ENCODE results near the gene ELMO2. TPM values are rescaled to one million over a fixed set of nuclear protein-coding genes. Genes with fewer than 3 reads are reported as not detected.

ELMO2 gene
- total RNA-seq, 1 donor from 2014 or later: 57.0 TPM

- Histone ChIP-seq H3K9me3 (no peaks in the 10 kb centered on the region), H3K27ac (no peak overlapping the region), H3K4me1 (no peaks in the 10 kb centered on the region), H3K4me3 (no peak overlapping the region), H3K36me3 (no peaks in the 10 kb centered on the region), H3K27me3 (peaks cover 41% of the 10 kb centered on the region)
- ATAC-seq (no peak), DNase-seq (no peak)
- intact Hi-C loops (cut with DNase I): no loop called here
- no peak for TF ChIP-seq CTCF (IDR thresholded peaks at IDR 0.05)
These were observed 17.6 kb upstream of the ELMO2 start for GRCh38 chr20:46423882-46424482.

GRCh38 chr20:46423342-46423741, 16.9 kb upstream of the ELMO2 start:
- H3K27ac ChIP-seq: no peak overlapping the region
- ATAC-seq: no peak
- DNase-seq: no peak
- H3K36me3 ChIP-seq: no peaks in the 10 kb centered on the region
- intact Hi-C loops (cut with DNase I): no loop called here
- H3K4me3 ChIP-seq: no peak overlapping the region
- H3K4me1 ChIP-seq: no peaks in the 10 kb centered on the region
- H3K27me3 ChIP-seq: peaks cover 35% of the 10 kb centered on the region
- TF ChIP-seq CTCF (IDR thresholded peaks at IDR 0.05): no peak
- H3K9me3 ChIP-seq: no peaks in the 10 kb centered on the region

GRCh38 chr20:46420878-46421277, 14.5 kb upstream of the ELMO2 start:
- peaks cover 17% of the 10 kb centered on the region for H3K27me3 ChIP-seq
- H3K27ac ChIP-seq: no peak overlapping the region
- no peaks in the 10 kb centered on the region for H3K9me3 ChIP-seq
- TF ChIP-seq CTCF (IDR thresholded peaks at IDR 0.05): no peak
- DNase-seq (no peak), ATAC-seq (no peak)
- intact Hi-C loops (cut with DNase I): no loop called here
- H3K4me1 ChIP-seq: no peaks in the 10 kb centered on the region
- H3K4me3 ChIP-seq: no peak overlapping the region
- H3K36me3 ChIP-seq: no peaks in the 10 kb centered on the region

GRCh38 chr20:46419882-46420281, 13.5 kb upstream of the ELMO2 start:
- Histone ChIP-seq H3K4me1 (no peaks in the 10 kb centered on the region), H3K27me3 (peaks cover 10% of the 10 kb centered on the region), H3K4me3 (no peak overlapping the region), H3K27ac (no peak overlapping the region), H3K9me3 (no peaks in the 10 kb centered on the region), H3K36me3 (no peaks in the 10 kb centered on the region)
- ATAC-seq (no peak), DNase-seq (no peak)
- intact Hi-C loops (cut with DNase I): no loop called here
- TF ChIP-seq CTCF (IDR thresholded peaks at IDR 0.05): no peak

GRCh38 chr20:46416839-46417238, 10.4 kb upstream of the ELMO2 start:
- H3K9me3 ChIP-seq: no peaks in the 10 kb centered on the region
- DNase-seq (no peak), ATAC-seq (no peak)
- H3K27me3 ChIP-seq: no peaks in the 10 kb centered on the region
- intact Hi-C loops (cut with DNase I): no loop called here
- H3K4me1 ChIP-seq: no peaks in the 10 kb centered on the region
- TF ChIP-seq CTCF (IDR thresholded peaks at IDR 0.05): no peak
- H3K36me3 ChIP-seq: no peaks in the 10 kb centered on the region
- no peak overlapping the region for H3K27ac ChIP-seq
- no peak overlapping the region for H3K4me3 ChIP-seq

- no peak overlapping the region for H3K27ac ChIP-seq
- no peak for TF ChIP-seq CTCF (IDR thresholded peaks at IDR 0.05)
- H3K4me3 ChIP-seq: no peak overlapping the region
- H3K27me3 ChIP-seq: no peaks in the 10 kb centered on the region
- no peaks in the 10 kb centered on the region for H3K36me3 ChIP-seq
- no peak for DNase-seq
- no peak for ATAC-seq
- intact Hi-C loops (cut with DNase I): no loop called here
- H3K4me1 ChIP-seq: no peaks in the 10 kb centered on the region
- no peaks in the 10 kb centered on the region for H3K9me3 ChIP-seq
These were observed 10.0 kb upstream of the ELMO2 start for GRCh38 chr20:46416421-46416820.
